Neural cell (in vitro differentiated cells): ENCODE results near the gene TLX2. TPM values are rescaled to one million over a fixed set of nuclear protein-coding genes. Genes with fewer than 3 reads are reported as not detected.

ENCODE experiments used
- H2AFZ ChIP-seq: fragments of 200-600, 300-800 bp; sonication (generic), shearing (Covaris generic); 2 replicates; pipeline ENCODE4 v1.6.0; 2014; ENCODE audit warnings: low read depth, mild to moderate bottlenecking, antibody characterized with exemption, low read length, moderate library complexity
- H3F3A ChIP-seq: fragments of 200-600 bp; shearing (Covaris generic); 2 replicates; pipeline ENCODE4 v1.6.1; 2016; ENCODE audit warnings: mild to moderate bottlenecking, moderate library complexity, mixed read lengths, antibody characterized with exemption, low read length; ENCODE audit not compliant: insufficient read depth, poor library complexity, severe bottlenecking
- H3K27ac ChIP-seq: fragments of 200-600, 300-800 bp; sonication (generic), shearing (Covaris generic); 2 replicates; pipeline ENCODE4 v1.5.1; 2014; ENCODE audit warnings: mild to moderate bottlenecking, low read length, moderate library complexity
- H3K27me3 ChIP-seq: fragments of 300-800, 200-600 bp; sonication (generic), shearing (Covaris generic); 2 replicates; pipeline ENCODE4 v1.6.0; 2014; ENCODE audit warnings: mild to moderate bottlenecking, low read depth, low read length, moderate library complexity; ENCODE audit not compliant: insufficient read depth
- H3K36me3 ChIP-seq: fragments of 300-800, 200-600 bp; sonication (generic), shearing (Covaris generic); 2 replicates; pipeline ENCODE4 v1.5.1; 2014; ENCODE audit warnings: mild to moderate bottlenecking, antibody characterized with exemption, low read length, moderate library complexity; ENCODE audit not compliant: insufficient read depth
- H3K4me2 ChIP-seq: fragments of 300-800, 200-600 bp; sonication (generic), shearing (Covaris generic); 2 replicates; pipeline ENCODE4 v1.6.0; 2014; ENCODE audit warnings: mild to moderate bottlenecking, low read length
- H3K4me3 ChIP-seq: fragments of 300-800, 200-600 bp; sonication (generic), shearing (Covaris generic); 2 replicates; pipeline ENCODE4 v1.5.1; 2014; ENCODE audit warnings: mild to moderate bottlenecking, low read length, moderate library complexity
- H3K79me2 ChIP-seq: fragments of 200-600 bp; shearing (Covaris generic); replicated peaks from 2 replicates; pipeline ENCODE4 v1.6.0; 2014; ENCODE audit warnings: mild to moderate bottlenecking, low read length, moderate library complexity; ENCODE audit not compliant: insufficient read depth
- H3K9ac ChIP-seq: fragments of 300-800, 200-600 bp; sonication (generic), shearing (Covaris generic); 2 replicates; pipeline ENCODE4 v1.6.1; 2016; ENCODE audit warnings: mild to moderate bottlenecking, low read length, mixed read lengths
- H3K9me2 ChIP-seq: fragments of 200-600 bp; shearing (Covaris generic); 2 replicates; pipeline ENCODE4 v1.6.1; 2016; ENCODE audit warnings: mild to moderate bottlenecking, low read length, mixed read lengths; ENCODE audit not compliant: insufficient read depth
- H3K9me3 ChIP-seq: fragments of 200-600, 300-800 bp; sonication (generic), shearing (Covaris generic); 2 replicates; pipeline ENCODE4 v1.6.1; 2016; ENCODE audit warnings: mild to moderate bottlenecking, mixed run types, low read length, moderate library complexity, mixed read lengths
- H4K20me1 ChIP-seq: fragments of 200-600 bp; shearing (Covaris generic); 2 replicates; pipeline ENCODE4 v1.6.1; 2016; ENCODE audit warnings: mild to moderate bottlenecking, mixed run types; ENCODE audit not compliant: insufficient read depth
- CTCF ChIP-seq: fragments of 450-650 bp; IDR thresholded peaks from 2 replicates; pipeline ENCODE4 v1.5.1; 2014; ENCODE audit warnings: antibody characterized with exemption, mild to moderate bottlenecking, moderate library complexity; ENCODE audit not compliant: poor library complexity, severe bottlenecking
- EP300 ChIP-seq: fragments of 450-650 bp; conservative IDR thresholded peaks from 2 replicates; pipeline ENCODE4 v1.6.1; 2014; ENCODE audit warnings: antibody characterized with exemption, mild to moderate bottlenecking, moderate library complexity; ENCODE audit not compliant: poor library complexity, severe bottlenecking
- EZH2 ChIP-seq: fragments of 200-600, 300-800 bp; shearing (Covaris generic), sonication (generic); IDR thresholded peaks from 2 replicates; pipeline ENCODE4 v1.6.1; 2014; ENCODE audit warnings: antibody characterized with exemption, low read length, borderline replicate concordance, mild to moderate bottlenecking; ENCODE audit not compliant: insufficient read depth, poor library complexity, severe bottlenecking
- MXI1 ChIP-seq: fragments of 450-650 bp; conservative IDR thresholded peaks from 2 replicates; pipeline ENCODE4 v1.6.1; 2014; ENCODE audit warnings: antibody characterized with exemption, mild to moderate bottlenecking; ENCODE audit not compliant: poor library complexity, severe bottlenecking
- POLR2AphosphoS5 ChIP-seq: IDR thresholded peaks from 2 replicates; pipeline ENCODE4 v1.6.1; 2012
- RAD21 ChIP-seq: fragments of 450-650 bp; conservative IDR thresholded peaks from 2 replicates; pipeline ENCODE4 v1.6.1; 2014; ENCODE audit warnings: antibody characterized with exemption, mild to moderate bottlenecking, moderate library complexity
- REST ChIP-seq: IDR thresholded peaks from 2 replicates; pipeline ENCODE4 v1.6.1; 2012; ENCODE audit warnings: borderline replicate concordance
- SMC3 ChIP-seq: fragments of 450-650 bp; conservative IDR thresholded peaks from 2 replicates; pipeline ENCODE4 v1.6.1; 2014; ENCODE audit warnings: antibody characterized with exemption, mild to moderate bottlenecking, moderate library complexity; ENCODE audit not compliant: poor library complexity
- TAF1 ChIP-seq: IDR thresholded peaks from 2 replicates; pipeline ENCODE4 v1.6.1; 2012; ENCODE audit warnings: low read depth
- polyA plus RNA-seq: library from polyadenylated mRNA; depleted of rRNA; stranded (reverse); fragments of >200 nt; gene quantifications from 2 replicates; pipeline ENCODE4 v1.2.3, GENCODE V29; 2014

The TLX2 gene
- polyA plus RNA-seq, 1 donor from 2014 or later, result not detected

- Histone ChIP-seq H2AFZ (no peak overlapping the region), H3K79me2 (peaks cover 6% of the 10 kb centered on the region), H3F3A (peaks cover 3% of the 10 kb centered on the region), H3K36me3 (no peaks in the 10 kb centered on the region), H3K27ac (no peak overlapping the region), H3K9ac (no peak overlapping the region), H3K9me2 (no peaks in the 10 kb centered on the region), H4K20me1 (no peaks in the 10 kb centered on the region), H3K4me3 (no peak overlapping the region), H3K27me3 (peaks cover 79% of the 10 kb centered on the region), H3K9me3 (no peaks in the 10 kb centered on the region), H3K4me2 (no peak overlapping the region)
- TF ChIP-seq CTCF (no peak), MXI1 (no peak), RAD21 (no peak), TAF1 (no peak), SMC3 (no peak)
Observed at GRCh38 chr2:74511104-74511989, 2.9 kb upstream of the TLX2 start.

GRCh38 chr2:74512744-74513604 lies 1.3 kb upstream of the TLX2 start:
- no peaks in the 10 kb centered on the region for H4K20me1 ChIP-seq
- H3K27me3 ChIP-seq, result peaks cover 95% of the 10 kb centered on the region
- no peaks in the 10 kb centered on the region for H3K79me2 ChIP-seq
- no peak overlapping the region for H3K9ac ChIP-seq
- H3K4me3 ChIP-seq, result no peak overlapping the region
- H3K9me2 ChIP-seq, result no peaks in the 10 kb centered on the region
- H3K27ac ChIP-seq, result no peak overlapping the region
- no peak overlapping the region for H2AFZ ChIP-seq
- no peak overlapping the region for H3K4me2 ChIP-seq
- no peaks in the 10 kb centered on the region for H3K9me3 ChIP-seq
- TF ChIP-seq POLR2AphosphoS5 (no peak), RAD21 (no peak), REST (no peak), SMC3 (no peak), EP300 (no peak), MXI1 (no peak), EZH2 (no peak), CTCF (no peak), TAF1 (no peak)
- peaks cover 3% of the 10 kb centered on the region for H3F3A ChIP-seq
- no peaks in the 10 kb centered on the region for H3K36me3 ChIP-seq
